IPS DF 6.9 (cell line): ENCODE measurements around the gene SLAMF9.

Source experiments
- DNase-seq: peaks from one replicate; pipeline ENCODE4 v3.0.0-alpha.2; 2013; ENCODE audit warnings: low read depth, low spot score
- H3K27ac ChIP-seq: one replicate; pipeline ENCODE4 v1.5.1; 2013; ENCODE audit warnings: low read length, control low read depth
- H3K27me3 ChIP-seq: 2 replicates; pipeline ENCODE4 v1.6.1; 2013; ENCODE audit warnings: mild to moderate bottlenecking, low read length; ENCODE audit not compliant: control insufficient read depth, insufficient read depth
- H3K36me3 ChIP-seq: 2 replicates; pipeline ENCODE4 v1.6.1; 2013; ENCODE audit warnings: low read length; ENCODE audit not compliant: control insufficient read depth, insufficient read depth
- H3K4me1 ChIP-seq: 2 replicates; pipeline ENCODE4 v1.6.1; 2013; ENCODE audit warnings: low read length; ENCODE audit not compliant: control insufficient read depth, insufficient read depth
- H3K4me3 ChIP-seq: 2 replicates; pipeline ENCODE4 v1.5.1; 2013; ENCODE audit warnings: mild to moderate bottlenecking, low read length
- H3K9me3 ChIP-seq: 2 replicates; pipeline ENCODE4 v1.6.1; 2013; ENCODE audit warnings: low read length, inconsistent platforms; ENCODE audit not compliant: control insufficient read depth, insufficient read depth
- WGBS: extraction: QIAGEN DNeasy Blood & Tissue Kit; methylation state at CpG from one replicate; pipeline ENCODE4 v1.1.7; 2013; ENCODE audit warnings: mixed read lengths, missing lambda C conversion rate; ENCODE audit not compliant: insufficient read length, insufficient coverage; 5-methylcytosine and 5-hydroxymethylcytosine counted together

Gene SLAMF9

DNA sequence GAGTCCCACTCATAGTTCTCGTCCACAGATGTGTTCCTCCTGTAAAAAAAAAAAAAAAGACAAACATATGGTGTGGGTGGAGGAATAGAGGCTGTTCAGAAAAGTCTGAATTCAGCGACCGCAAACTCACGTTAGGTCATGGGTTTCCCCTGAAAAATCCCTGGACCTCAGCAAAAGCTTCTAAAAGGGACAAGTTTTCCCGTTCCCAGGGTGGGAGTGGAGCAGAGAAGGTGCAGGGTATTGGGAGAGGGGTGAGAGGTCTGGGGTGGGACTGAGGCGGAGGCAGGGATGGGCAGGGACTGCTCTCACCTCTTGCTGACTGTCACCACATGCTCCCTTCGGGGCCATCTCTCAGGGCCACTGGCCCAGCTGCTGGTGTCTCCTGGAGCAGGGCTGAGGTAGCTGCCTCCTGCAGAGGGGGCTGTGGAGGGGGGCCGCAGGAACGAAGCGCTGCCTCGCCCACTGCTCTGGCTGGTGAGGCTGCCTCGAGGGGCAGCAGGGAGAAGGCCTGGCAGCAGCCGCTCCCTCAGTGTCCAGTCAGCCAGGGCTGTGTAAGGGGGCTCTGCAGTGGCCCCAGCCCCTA, 26.1 kb downstream of the SLAMF9 start:
- Histone ChIP-seq H3K27me3 (no peaks in the 10 kb centered on the region), H3K36me3 (peaks cover 7% of the 10 kb centered on the region; the same call in 1 of the 2 replicates), H3K27ac (no peak overlapping the region), H3K4me3 (no peak overlapping the region), H3K4me1 (peaks cover 11% of the 10 kb centered on the region), H3K9me3 (no peaks in the 10 kb centered on the region)
- WGBS: no CpG with 5 or more reads among the region's 13 CpGs
- DNase-seq: no peak

DNA sequence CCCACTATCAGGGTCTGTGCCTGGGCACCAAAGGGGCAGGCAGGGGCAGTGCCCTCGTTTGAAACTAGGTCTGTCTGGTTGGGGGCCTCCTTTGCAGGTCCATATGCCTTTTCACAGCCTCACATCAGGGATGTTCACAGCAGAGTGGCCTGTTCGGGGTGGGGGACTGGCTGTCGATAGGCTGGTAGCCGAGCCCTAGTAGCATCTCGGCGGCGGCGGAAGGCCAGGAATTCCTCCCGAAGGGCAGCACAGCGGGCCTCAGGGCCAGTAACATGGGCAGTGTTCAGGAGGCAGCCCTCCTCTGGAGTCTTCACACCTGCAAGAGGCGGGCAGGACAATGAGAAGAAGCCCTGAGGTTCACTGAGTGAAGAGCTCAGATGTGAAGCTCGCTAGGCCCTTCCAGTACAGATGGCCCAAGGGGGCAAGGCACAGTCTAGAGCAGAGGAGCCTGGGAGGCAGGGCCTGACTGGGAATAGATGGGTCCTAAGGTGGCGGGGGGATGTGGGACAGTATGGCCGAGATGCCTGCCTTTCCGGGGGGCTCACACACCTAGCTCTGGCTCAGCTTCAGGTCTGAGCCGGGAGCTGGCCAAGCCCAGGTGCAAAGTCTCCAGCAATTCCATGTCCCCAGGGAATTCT, 26.7 kb downstream of the SLAMF9 start:
- Histone ChIP-seq H3K36me3 (peaks cover 7% of the 10 kb centered on the region; the same call in 1 of the 2 replicates), H3K4me3 (no peak overlapping the region), H3K9me3 (no peaks in the 10 kb centered on the region), H3K4me1 (peaks cover 14% of the 10 kb centered on the region), H3K27ac (no peak overlapping the region), H3K27me3 (no peaks in the 10 kb centered on the region)
- no peak for DNase-seq
- WGBS: no CpG with 5 or more reads among the region's 16 CpGs

DNA sequence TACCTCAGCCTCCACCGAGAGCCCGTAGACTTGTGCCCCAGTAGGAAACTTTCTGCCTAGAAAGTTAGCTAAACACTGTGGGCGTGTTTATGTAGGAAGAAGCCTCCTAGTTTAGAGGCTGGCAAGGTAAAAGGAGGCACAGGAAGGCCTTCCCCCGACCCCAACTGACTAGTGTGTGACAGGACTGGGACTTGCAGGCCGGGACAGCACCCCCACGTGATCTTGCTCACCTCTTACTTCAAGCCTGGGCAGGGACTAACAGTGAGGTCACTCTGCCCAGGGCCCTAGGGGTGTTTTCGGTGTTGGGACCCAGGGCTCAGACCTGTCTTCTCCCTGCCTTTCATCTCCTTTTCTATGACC, 28.3 kb downstream of the SLAMF9 start:
- Histone ChIP-seq H3K4me3 (peak overlapping the region; percentile 66; the same call in 1 of the 2 replicates), H3K27me3 (no peaks in the 10 kb centered on the region), H3K27ac (no peak overlapping the region), H3K9me3 (no peaks in the 10 kb centered on the region), H3K36me3 (peaks cover 3% of the 10 kb centered on the region; the same call in 1 of the 2 replicates), H3K4me1 (peaks cover 14% of the 10 kb centered on the region)
- DNase-seq: no peak
- no CpG with 5 or more reads among the region's 7 CpGs for WGBS

DNA sequence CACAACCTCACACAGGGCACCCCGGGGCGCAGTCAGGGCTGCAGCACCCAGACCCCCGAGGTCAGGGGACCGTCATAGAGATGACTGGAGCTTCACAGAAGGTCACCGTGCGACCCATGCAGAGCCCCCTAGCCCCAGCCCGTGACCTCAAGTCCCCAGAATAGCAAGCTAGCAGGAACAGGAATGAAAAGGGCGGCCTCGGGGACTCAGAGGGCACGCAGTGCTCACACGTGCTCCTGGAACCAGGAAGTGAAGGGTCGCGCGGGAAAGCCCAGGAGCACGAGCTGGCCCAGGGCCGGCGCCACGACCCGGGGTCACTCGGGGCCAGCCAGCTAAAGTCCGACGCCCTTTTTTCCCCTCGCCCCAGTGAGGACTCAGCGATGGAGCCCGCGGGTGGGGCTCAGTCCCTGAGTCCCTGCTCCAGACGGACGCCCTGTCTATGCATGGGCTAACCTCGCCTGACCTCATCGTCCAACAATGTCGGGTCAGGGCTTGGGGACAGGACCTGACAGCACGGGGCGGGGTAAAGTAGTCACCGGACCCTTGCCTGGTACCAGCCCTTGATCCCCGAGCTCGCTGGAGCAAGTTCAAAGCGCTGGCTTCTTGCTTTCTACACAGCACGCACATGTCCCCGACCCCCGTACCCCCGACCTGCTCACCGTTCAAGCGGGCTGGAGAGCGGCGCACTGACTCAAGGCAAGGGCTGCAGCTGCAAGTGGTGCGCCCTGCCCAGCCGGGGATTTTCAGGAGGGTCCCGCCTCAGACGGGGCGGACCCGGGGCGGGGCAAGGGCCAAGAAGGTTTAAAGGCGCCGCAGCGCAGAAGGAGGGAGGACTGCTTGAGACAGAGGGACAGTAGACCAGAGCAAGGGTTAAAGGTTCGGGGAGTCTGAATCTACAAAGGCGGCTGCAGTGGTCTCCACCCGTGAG, 29.0 kb downstream of the SLAMF9 start, which contains the start of gene TAGLN2:
TAGLN2 (minus strand) TSS at position 717 of the 928 bp plus-strand sequence. CDS start 4,998 bp downstream, outside the sequence.
- no peaks in the 10 kb centered on the region for H3K9me3 ChIP-seq
- no peak within 1 kb of the TSS for H3K27ac ChIP-seq
- no peaks in the 10 kb centered on the region for H3K27me3 ChIP-seq
- no peak for DNase-seq
- peaks cover 3% of the 10 kb centered on the region; the same call in 1 of the 2 replicates for H3K36me3 ChIP-seq
- H3K4me3 ChIP-seq: peak within 1 kb of the TSS; percentile 66; the same call in 1 of the 2 replicates
- H3K4me1 ChIP-seq: peaks cover 14% of the 10 kb centered on the region
- WGBS: no CpG with 5 or more reads among the region's 58 CpGs

DNA sequence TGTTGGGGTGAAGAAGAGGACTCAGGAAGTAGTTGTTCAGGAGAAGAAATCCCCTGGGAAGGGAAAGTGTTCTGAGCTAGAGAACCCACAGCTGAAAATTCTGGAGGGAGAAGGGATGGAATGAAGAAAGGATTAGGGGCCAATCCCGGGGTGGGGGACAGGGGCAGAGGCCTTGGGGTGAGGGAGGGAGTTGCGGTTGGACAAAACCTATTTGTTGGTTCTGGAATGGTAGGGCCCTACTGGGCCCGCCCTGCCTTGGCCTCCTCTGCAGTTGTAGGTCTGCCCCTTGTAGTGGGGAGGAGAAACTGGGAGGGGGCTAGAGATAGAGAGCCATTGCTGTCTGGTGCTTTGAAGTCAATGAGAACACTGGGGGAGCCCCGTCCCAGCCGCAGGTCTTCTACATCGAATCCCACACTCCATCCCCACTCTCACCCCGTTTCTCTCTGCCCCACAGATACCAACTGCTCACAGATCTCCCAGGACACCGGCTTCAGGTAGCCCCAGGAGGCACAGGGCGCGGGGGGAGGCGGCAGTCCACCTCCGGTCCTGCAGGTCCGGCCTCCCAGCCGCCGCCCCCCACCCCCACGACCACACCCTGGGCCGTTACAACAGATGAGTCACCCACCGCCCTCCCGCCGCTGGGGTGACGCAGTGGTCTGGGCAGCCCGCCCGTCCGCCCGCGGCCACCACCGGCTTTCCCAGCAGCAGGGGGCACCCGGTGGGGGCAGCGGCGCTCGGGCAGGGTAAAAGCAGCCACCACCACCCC, 29.8 kb downstream of the SLAMF9 start:
- H3K4me1 ChIP-seq: peaks cover 14% of the 10 kb centered on the region
- no peaks in the 10 kb centered on the region; the same call in 1 of the 2 replicates for H3K36me3 ChIP-seq
- no peak overlapping the region for H3K27ac ChIP-seq

DNA sequence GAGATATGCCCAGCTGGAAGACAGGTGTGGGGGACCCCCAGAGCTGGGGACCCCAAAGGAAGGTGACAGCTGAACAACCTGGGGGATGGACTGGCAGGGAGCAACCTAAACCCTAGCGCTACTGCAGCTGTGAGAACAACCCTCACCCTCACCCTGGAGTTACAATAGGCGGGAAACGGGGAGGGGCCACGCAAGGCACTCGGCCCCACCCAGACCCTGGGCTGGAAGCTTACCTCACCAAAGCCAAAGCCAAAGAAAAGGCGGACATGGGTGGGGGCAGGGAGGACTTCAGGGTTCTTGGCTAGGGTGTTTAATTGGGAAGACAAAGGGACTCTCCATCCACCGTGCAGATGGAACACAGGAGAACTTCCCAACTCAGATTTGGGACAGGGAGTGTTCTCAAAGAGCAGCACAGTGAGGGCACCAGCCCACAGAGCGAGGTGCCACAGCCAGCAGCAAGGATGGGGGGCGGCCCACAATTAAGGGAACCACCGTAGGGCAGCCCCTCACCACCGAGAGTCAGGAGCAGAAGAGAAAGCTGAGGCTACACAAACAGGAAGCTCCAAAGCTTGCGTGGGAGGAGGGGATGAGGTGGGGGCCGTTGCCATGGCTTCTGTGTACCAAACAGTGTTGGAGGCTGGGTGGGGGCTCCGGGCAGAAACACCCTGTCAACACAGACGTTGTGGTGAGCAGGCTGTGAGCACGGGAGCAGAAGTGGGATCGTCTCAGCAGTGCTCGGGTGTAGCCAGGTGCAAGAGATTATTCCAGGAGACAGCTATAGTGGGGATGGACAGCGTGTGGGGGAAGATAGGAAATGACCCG, 30.6 kb downstream of the SLAMF9 start:
- WGBS: no CpG with 5 or more reads among the region's 20 CpGs
- H3K27me3 ChIP-seq: no peaks in the 10 kb centered on the region
- no peak overlapping the region for H3K4me3 ChIP-seq
- no peak overlapping the region for H3K27ac ChIP-seq
- no peaks in the 10 kb centered on the region for H3K9me3 ChIP-seq
- no peak for DNase-seq
- H3K4me1 ChIP-seq: peaks cover 14% of the 10 kb centered on the region
- H3K36me3 ChIP-seq: no peaks in the 10 kb centered on the region; the same call in 1 of the 2 replicates

More for the DNA sequence above, 29.8 kb downstream of the SLAMF9 start:
- peak overlapping the region; percentile 66; the same call in 1 of the 2 replicates for H3K4me3 ChIP-seq
- H3K9me3 ChIP-seq: no peaks in the 10 kb centered on the region
- no CpG with 5 or more reads among the region's 31 CpGs for WGBS
- H3K27me3 ChIP-seq: no peaks in the 10 kb centered on the region
- DNase-seq: no peak

DNA sequence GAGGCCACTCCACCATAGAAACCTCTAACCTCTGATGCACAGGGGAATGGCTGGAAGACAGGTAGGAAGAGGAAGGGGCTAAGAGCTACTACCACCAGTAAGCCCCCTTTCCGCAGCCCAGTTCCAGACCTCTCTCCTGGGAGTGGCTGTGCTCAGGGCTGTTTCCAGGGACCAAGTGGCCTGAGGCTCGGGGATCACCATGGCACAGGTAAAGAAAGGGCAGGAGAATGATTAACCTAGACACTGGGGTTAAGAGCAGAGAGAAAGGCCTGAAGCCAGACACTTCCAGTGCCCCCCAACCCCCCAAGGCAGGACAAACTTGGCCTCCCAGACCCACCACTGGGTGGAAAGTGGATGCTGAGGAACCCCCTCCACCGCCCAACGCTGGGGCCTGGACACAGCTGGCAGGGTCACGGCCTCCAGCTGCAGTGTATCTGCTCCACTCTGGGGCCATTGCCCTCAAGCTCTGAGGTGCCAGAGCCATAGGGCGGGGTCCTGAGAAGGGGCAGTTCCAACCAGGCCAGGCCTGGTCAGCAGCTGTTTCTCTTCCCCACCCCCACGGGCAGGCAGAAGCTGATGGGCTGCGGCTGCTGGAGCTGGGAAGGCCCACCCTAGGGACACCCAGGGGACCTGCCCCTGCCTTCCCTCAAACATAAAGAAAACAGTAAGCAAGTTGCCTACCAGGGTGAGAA, 31.4 kb downstream of the SLAMF9 start:
- WGBS: no CpG with 5 or more reads among the region's 8 CpGs
- H3K4me1 ChIP-seq: peaks cover 14% of the 10 kb centered on the region
- H3K27ac ChIP-seq: no peak overlapping the region
- no peak for DNase-seq
- H3K4me3 ChIP-seq: no peak overlapping the region
- H3K36me3 ChIP-seq: no peaks in the 10 kb centered on the region
- no peaks in the 10 kb centered on the region for H3K9me3 ChIP-seq
- H3K27me3 ChIP-seq: no peaks in the 10 kb centered on the region

DNA sequence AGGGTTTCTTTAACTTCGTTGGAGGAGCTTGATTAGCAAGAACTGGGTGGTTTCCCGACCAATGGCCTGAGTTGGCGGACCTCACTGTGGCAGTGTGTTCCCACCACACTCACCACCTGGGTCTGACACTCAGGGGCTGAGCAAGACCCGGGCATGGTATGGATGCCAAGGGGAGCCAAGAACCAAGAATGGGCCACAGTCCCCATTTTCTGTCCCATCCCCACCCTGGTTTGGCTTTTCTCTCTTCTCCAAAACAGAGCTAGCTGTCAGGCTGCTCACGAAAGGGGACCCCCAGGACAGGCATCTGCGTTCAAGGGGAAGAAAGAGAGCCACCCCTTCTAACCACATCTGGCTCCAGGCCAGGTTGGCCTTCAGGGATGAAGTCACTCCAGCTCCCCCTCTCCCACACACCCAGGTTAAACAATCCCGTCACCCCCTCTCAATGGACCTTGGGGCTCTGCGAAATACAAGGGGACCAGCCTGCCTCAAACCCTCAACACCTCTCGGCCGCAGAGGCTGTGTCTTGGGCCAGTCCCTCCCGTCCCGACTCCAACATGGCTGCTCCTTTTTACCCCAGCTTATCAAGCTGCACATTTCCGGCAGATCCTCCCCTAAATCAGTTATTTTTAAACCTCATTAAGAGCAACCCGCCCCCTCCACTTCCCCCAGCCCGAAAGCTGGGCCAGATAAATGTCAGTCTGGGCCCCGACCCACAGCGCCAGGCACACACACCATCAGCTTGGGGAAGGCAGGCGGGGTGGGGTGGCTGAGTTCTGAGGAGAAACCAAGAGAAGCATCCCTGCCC, 32.1 kb downstream of the SLAMF9 start:
- no peaks in the 10 kb centered on the region for H3K36me3 ChIP-seq
- H3K9me3 ChIP-seq: no peaks in the 10 kb centered on the region
- H3K4me3 ChIP-seq: no peak overlapping the region
- H3K4me1 ChIP-seq: peaks cover 14% of the 10 kb centered on the region
- no peaks in the 10 kb centered on the region for H3K27me3 ChIP-seq
- no peak for DNase-seq
- WGBS: no CpG with 5 or more reads among the region's 18 CpGs
- H3K27ac ChIP-seq: no peak overlapping the region
